Measurements from ENCODE around the gene LMTK2.

Gene LMTK2

DNA sequence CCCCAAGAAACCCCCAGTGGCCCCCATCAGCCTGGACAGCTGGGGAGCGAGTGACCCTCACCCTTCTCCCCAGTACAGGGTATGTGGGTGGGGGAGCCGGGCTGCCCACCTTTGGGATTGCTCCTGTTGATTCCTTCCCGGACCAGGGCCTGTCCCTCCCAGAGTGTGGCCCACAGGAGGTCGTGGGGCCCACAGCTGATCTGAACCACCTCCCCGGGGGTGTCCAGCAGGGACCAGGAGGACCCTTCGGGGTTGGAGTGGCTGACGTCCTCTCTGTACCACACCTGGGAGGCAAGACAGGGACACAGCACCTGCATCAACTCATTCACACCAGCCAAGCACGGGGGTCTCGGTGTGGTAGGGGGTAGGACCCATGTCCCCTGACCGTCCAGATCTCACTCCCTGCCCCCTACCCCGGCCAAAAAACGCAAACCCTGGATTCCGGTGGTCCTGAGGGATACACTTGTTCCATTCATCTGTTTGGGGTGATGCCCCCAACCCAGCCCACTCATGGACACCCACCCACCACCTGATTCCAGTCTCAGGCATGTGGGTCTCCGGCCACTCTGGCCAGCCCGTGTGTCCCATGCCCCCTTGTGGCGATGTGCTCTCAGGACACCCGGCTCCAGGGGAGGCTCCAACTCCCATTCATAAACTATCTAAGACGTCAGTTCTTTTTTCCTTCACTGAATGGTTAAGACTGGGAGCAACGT, 134.5 kb downstream of the LMTK2 start:
- no peak for DNase-seq

GRCh38 chr7:98241674-98242241, 135.1 kb downstream of the LMTK2 start:
- DNase-seq = no peak

DNA sequence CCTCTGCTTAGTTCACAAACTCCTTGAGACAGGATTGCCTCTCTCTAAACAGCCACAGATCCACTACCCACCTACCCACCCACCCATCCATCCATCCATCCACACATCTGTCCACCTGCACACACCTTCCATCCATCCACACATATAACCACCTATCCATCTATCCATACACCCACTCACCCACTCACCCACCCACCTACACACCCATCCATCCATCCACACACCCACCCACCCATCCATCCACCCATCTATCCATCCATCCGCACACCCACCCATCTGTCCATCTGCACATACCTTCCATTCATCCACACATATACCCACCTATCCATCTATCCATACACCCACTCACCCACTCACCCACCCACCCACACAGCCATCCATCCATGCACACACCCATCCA, 135.7 kb downstream of the LMTK2 start:
- no peak for DNase-seq

DNA sequence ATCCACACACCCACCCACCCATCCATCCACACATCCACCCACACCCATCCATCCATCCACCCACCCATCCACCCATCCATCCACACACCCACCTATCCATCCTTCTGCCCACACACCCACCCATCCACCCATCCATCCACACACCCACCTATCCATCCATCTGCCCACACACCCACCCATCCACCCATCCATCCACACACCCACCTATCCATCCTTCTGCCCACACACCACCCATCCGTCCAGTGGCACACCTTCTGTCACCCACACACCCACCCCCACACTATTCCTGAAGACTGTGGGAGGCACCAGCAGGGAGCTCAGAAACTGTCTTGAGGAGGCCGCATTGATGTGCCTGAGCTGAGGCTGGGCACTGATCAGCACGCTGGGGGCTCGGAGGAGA, 136.3 kb downstream of the LMTK2 start:
- DNase-seq = no peak

- no peak for DNase-seq
Measured at GRCh38 chr7:98244871-98245270, 138.2 kb downstream of the LMTK2 start.

DNA sequence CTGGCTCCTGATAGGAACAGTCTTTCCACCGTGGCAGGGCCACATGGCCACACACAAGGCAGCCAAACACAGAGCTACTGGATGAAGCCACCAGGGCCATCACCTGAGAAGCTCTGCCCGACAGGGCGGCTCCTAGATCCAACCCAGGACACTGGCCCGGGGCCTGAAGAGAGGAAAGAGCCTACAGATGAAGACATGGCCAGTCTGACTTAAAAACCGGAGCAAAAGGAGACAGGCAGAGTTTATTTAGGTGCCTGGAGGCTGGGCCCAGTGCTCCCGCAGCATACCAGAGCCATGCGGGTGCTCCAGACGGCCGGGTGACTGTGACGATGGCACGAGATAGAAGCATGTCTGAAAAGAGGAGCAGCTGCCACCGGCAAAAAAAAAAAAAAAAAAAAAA, 141.5 kb downstream of the LMTK2 start:
- DNase-seq = no peak

DNA sequence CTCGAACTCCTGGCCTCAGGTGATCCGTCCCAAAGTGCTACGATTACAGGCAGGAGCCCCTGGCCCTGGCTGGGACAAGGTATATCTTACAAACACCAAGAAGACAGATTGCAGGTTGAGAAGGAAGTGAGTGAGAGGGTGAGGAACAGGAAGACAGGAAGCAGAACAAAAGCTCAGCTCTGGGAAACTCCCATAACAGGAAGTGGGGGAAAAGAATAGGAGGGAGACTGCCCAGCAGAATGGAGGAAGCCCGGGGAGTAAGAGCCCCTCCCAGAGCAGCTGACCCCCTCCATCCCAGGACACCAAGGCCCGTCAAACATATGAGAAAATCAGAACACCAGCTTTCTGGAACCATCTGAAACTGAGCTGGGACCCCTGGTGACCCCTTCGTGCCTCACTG, 142.4 kb downstream of the LMTK2 start:
- DNase-seq = no peak

DNA sequence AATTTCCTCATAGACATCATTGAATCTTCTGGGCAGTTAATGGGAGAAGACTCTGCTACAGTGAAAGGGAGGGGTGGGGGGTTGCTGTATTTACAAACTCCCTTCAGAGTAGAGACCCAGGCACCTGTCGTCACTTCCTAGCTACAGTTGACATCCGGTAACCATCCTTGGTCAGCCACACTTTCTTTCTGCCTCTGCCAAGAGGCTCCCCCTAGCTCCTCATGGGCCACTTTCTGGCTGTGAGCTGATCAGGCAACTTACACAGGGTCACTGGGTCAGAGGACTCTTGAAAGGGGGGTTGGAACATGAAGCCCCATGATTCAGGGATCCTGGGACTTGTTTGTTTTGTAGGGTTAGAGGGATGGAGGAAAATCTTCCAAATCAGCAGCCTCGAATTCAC, 144.1 kb downstream of the LMTK2 start:
- peak; percentile 15 for DNase-seq

GRCh38 chr7:98251231-98251600, 144.6 kb downstream of the LMTK2 start:
- peak; percentile 22 for DNase-seq

DNA sequence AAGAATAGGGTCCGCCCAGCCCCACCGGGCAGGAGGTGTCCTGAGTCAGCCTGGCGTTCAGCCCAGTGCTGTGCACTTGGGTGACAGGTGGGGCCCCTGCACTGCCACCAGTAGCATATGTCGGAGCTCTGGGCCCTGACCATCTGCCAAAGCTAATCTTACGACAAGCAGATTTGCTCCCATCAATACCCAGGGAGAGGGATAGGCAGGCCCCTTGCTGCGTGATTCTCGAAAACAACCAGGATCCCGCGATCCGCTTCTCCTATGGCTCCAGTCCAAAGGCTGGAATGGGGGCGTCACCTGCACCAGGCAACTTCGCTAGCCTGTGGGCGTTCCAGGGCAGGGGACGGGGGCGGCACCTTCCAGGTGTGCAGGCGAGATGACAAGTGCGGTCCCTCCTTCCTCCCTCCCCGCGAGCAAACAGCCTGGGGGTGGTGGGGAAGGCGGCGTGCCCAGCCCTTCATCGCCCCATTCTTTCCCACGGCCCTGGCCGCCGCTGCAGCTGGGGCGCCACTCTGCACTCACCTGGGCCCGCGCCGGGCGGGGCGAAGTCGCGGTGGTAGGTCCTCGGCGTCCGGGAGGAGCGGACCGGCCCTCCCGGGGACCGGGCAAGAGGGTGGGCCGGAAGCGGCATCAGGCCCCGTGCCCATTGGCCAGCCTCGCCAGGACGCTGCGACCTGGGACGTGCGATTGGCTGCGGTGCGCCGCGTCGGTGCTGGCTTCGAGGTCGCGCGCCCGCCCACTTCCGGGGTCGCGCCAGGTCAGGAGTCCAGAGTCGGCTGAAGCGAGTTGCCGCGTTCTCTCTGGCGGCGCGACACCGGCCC, 145.2 kb downstream of the LMTK2 start, which contains the start of gene TECPR1:
TECPR1 (minus strand) TSS at position 632 of the 824 bp plus-strand sequence. CDS start 6,086 bp downstream, outside the sequence.
- peak; percentile 72 for DNase-seq

DNA sequence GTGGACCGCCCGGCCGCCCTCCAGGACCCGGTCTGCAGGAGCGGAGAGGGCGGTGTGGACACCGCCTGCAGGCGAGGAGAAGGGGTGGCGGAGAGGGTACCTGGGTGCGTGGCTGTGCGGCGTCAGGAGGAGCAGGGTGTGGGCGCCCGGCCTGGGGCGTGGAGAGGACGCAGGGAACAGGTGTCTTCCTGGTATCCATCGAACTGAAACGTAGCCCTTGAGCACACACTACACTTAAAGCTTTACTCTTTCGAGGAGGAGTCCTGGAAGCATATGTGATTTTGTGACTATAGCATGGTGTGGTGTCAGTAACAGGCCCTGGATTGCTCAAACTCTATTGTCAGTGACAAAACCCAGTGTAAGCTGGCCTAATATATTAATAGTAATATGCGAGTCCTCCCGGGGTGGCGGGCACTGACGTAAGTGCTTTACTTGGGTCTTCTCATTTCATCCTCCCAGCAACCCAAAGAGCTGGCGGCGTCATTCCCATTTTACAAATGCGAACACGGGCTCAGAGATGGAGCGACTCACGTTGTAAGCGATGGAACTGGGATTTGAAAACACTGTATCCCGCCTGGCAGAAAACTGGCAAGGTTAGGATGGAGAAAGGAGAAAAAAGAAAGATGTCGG, 145.9 kb downstream of the LMTK2 start:
- DNase-seq = no peak

DNA sequence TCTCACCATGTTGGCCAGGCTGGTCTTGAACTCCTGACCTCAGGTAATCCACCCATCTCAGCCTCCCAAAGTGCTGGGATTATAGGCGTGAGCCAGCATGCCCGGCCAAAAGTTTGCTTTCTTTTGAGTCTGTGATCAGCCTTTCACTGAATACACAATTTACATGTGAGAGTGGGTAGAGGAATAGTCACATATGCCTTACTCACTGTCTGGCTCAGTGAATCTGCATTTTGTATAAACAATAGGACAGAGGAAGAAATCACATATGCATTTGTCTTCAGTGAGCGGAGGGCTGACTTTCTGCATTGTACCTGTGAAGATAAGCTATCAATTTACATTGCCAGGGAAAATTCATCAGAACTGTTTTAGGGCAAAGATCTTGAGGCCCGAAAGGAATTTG, 147.9 kb downstream of the LMTK2 start:
- no peak for DNase-seq

- DNase-seq = no peak
Measured at GRCh38 chr7:98254951-98255610, 148.4 kb downstream of the LMTK2 start.

DNA sequence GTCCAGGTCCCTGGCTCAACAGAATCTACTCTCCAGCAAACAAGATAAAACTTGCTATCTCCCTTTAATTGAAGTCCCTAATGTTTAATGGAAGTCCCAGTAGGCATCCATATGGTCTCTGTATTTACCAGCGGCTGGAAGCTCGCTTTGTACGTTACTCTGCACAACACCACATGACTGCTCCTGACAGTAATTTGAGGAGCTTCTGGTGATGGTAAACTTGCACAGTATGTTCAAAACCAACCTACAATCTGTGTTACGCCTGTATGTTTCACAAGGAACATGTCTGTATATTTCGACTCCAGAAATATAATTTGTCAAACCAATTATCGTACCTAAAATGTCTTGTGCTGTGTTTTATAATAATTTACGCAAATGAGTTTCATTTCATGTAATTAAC, 149.8 kb downstream of the LMTK2 start:
- no peak for DNase-seq

GRCh38 chr7:98257701-98258100, 151.0 kb downstream of the LMTK2 start:
- no peak for DNase-seq

Data from activated CD4-positive, alpha-beta T cell treated with anti-CD3 and anti-CD28 coated beads for 1 hour (primary cell).